Medulla oblongata (tissue), 1 donor: ENCODE results near the gene WAS.
"Not testable (repeated sequence)": the region's sequence is repeated elsewhere in the genome, so short reads cannot be mapped to it uniquely, and the experiment has no call there.

Experiments used
- DNase-seq: peaks from one replicate; pipeline ENCODE4 v3.0.0-alpha.2; 2015; ENCODE audit errors: extremely low spot score

Gene WAS

GRCh38 chrX:48685416-48685815 is 1.8 kb downstream of the WAS start:
- no peak for DNase-seq

DNA sequence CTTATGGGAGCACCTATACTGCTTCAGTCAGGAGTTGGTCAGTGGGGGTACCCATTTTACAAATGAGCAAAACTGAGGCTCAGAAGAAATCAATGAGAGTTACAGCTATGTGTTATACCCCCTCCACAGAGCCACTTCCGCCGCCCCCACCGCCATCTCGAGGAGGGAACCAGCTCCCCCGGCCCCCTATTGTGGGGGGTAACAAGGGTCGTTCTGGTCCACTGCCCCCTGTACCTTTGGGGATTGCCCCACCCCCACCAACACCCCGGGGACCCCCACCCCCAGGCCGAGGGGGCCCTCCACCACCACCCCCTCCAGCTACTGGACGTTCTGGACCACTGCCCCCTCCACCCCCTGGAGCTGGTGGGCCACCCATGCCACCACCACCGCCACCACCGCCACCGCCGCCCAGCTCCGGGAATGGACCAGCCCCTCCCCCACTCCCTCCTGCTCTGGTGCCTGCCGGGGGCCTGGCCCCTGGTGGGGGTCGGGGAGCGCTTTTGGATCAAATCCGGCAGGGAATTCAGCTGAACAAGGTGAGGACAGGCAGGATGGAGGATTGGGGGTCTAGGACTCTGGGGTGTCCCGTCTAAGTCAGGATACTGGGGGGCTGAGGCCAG is 5.0 kb downstream of the WAS start:
- no peak for DNase-seq

DNA sequence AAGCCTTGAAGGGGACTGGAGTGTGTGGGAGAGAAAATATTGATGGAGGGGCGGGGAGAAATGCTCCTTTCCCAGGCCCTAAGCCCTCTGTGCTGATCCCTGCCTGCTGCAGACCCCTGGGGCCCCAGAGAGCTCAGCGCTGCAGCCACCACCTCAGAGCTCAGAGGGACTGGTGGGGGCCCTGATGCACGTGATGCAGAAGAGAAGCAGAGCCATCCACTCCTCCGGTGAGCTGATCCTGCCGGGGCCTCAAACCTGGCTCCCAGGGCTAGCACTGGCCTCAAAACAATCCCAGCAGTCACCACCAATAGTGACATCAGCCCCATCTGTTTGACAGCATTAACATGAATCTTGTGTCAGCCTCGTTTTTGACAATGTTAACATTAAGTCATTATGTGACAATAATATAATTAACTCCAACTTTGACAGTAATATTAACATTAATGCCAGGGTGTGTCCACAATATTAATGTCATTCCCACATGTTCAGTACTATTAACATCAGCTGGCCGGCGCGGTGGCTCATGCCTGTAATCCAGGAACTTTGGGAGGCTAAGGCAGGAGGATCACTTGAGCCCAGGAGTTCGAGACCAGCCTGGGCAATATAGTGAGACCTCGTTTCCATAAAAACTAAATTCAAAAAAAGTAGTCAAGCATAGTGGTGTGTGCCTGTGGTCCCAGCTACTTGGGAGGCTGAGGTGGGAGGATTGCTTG is 5.8 kb downstream of the WAS start:
- no peak for DNase-seq

GRCh38 chrX:48691746-48692145 is 8.1 kb downstream of the WAS start:
- DNase-seq, result not testable (repeated sequence)

- no peak for DNase-seq
These were observed 11.4 kb downstream of the WAS start for GRCh38 chrX:48694776-48695533.

DNA sequence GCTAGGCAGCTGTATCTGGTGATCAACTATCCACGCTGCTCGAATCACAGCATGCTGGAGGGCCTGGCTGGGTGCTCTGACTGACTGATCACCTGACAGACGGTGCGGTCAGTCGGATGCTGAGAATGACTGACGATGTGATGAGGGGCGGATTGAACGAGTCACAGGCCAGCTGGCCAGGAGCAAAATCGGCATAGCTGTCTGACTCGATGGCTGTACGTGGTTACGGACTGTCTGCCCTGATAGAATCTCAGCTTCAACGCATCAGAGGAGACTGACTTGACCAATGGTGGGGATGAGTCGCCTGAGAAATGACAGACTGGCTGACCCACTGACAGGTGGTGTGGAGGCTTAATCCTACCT is 11.9 kb downstream of the WAS start:
- DNase-seq, result no peak

- peak; percentile 23 for DNase-seq
These were observed 12.3 kb downstream of the WAS start for GRCh38 chrX:48695925-48696300.

DNA sequence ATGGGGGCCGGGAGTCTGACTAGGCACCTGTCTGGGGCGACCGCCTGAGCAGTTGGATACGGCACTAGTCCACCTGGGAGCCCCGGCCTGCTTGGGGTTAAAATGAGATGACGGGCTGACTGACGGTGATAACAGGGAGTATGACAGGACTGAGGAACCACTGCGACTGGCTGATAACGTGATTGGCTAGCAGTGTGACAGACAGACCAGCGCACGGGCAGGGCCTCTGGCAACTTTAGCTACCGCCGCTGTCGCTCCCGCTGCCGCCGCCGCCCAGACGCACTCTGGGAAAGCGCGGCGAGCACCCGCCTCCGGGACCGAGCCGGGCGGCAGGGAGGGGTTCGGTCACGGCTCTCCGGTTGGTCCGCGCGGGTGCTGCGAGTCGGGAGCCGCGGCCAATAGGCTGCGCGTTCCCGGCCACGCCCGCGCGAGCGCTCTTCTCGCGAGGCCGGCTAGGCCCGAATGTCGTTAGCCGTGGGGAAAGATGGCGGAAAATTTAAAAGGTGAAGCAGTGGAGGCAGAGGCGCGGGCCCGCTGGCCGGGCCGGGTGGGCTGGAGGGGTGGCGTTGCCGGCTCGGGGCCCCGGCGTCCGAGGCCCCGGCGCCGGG is 12.8 kb downstream of the WAS start, which contains the start of gene SUV39H1:
Gene SUV39H1 (plus strand): TSS at position 434 of the 608 bp plus-strand sequence. CDS start 51 bp downstream, at position 485.
- peak; percentile 90 for DNase-seq

GRCh38 chrX:48696909-48697727 is 13.5 kb downstream of the WAS start:
- DNase-seq, result no peak

DNA sequence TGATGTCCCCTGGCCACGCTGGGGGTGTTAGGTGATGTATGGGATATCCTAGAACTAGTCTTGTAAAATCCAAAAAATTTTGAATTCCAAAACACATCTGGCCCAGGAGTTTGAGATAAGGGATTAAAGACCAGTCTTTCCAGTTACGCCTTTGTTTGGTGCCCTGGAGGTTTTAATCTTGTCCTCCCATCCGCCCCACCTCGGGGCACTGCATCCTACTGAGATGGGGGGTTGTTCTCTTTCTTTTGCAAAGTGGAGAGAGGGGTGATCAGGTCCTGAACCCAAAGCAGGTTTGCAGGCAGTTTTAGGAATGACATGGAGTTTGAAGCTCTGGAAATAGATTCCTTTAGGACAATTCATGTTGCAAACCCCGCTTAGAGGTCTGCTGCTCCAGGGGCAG is 14.7 kb downstream of the WAS start:
- DNase-seq, result no peak

- no peak for DNase-seq
These were observed 16.6 kb downstream of the WAS start for GRCh38 chrX:48700246-48700645.

DNA sequence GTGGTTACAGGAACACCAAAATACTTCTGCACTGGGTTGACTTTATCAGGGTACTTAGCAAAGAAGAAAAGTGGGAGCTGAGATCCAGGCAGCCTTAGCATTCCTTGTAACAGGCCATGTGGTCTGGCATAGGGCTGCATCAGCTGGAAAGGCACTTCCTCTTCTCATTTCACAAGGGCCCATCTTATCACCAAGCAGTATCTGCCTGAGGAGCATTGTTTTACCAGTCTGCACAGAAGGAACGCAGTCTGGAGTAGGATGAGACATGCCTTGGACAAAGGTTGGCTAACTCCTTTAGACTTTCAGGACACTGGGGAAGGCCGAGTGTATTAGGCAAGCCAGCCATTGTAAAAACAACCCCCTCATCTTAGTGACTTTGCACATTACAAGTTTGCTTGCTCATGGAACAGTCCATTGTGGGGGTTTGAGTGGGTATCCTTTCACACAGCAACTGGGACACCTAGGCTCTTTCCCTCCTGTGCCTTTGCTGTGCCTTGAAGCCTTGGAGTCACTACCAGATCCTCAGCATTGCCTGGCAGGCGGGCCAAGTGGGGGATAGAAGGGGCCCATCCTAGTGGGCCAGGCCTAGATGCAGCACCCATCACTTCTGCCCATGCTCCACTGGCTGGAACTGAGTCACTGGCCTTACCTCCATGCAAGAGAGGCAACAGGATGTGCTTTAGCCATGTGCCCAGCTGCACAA is 17.5 kb downstream of the WAS start:
- DNase-seq, result no peak

- DNase-seq, result no peak
These were observed 18.4 kb downstream of the WAS start for GRCh38 chrX:48702032-48702431.

GRCh38 chrX:48702716-48703115 is 19.1 kb downstream of the WAS start:
- DNase-seq, result no peak

- no peak for DNase-seq
These were observed 19.6 kb downstream of the WAS start for GRCh38 chrX:48703228-48703627.

DNA sequence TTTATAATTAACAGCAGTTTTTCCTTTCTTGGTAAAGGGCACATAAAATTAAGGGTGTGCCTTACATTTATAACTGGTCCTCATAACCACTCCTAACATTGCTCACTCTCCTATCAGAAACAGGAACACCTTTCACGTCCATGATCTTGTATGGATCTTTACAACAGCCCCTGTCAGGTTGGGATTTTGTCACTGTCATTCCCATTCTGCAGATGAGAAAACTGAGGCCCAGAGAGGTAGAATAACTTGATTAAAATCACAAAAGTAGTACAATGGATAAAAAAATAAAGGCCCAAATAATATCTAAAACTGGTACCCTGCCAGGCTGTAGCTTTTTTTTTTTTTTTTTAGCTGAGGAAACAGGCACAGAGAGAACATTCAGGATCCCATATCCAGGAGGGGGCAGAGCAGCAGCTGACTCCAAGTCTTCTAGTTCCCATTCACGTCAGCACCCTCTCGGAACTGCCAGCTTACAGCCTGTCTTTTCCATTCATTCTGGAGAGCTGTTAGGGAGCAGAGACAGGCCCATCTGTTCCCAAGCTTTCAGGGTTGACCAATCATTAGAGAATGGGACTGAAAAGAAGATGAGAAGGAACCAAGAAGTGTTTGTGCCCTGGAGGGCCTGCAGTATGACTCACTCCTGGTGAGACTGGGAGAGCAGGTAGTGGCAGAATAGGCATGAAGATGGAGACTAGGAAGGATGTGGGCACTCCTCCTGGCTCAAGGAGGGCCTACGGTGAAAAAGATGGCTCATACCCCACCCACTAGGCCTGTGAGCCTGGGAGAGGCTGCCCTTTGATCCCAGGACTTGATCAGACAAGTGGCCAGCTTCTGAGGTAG is 20.3 kb downstream of the WAS start:
- peak; percentile 55 for DNase-seq

DNA sequence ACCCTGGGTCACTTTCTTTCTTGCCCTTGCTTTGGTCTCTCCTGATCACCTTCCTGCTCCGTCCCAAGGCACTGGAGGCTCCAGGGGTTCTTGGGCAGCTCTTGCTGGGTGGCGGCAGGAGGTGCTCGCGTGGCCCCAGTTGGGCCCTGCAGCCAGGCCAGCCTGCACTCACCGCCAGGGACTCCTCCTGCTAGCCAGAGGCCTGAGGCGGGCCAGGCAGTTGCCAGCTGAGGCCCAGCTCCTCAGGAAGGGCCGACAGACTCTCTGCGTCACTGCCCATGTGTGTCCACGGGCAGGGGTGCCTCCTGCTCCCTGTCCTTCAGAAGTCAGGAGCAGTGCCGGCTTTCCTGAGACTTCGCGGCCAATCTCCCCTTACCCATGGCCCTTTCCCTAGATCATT is 22.3 kb downstream of the WAS start:
- DNase-seq, result no peak

- DNase-seq, result no peak
These were observed 26.0 kb downstream of the WAS start for GRCh38 chrX:48709522-48710112.

DNA sequence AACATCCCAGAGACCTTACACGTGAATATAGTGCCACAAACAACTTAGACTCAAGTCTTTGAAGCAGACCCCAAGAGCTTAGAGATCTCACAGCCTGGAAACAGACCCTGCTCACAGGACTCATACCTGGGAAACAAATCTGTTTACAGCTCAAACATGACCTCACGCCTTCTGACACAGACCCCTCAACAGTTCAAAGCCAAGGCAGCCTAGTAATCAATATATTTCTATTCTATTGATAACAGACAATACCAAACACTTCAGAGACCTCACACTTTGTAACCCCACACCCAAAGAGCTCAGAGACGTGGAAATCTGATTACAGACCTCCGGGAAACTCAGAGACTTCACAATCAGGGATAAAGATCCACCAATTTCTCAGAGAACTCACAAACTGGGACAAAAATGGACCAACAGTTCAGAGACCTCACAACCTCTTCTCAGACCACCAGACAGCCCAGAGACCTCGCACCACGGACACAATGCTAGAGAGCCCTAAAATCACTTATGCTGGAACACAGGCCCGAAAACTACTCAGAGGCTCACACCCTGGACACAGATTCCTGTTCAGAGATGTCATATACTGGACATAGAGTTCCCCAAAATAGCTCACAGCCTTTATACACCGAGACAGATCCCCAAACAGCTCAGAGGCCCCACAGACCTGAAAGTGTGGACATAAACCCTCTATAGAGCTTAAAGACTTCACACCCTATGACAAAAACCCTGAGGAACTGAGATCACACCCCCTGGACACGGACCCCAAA is 27.7 kb downstream of the WAS start:
- DNase-seq, result no peak
